Astrocyte of the spinal cord (primary cell): ENCODE data around the gene ARHGAP15.

Experiments
- DNase-seq: peaks from one replicate; pipeline ENCODE4 v3.0.0; 2011; ENCODE audit warnings: low read depth, low spot score
- H3K4me3 ChIP-seq: 2 replicates; pipeline ENCODE4 v1.5.1; 2011; ENCODE audit warnings: low read depth, mild to moderate bottlenecking, low read length, moderate library complexity
- in situ Hi-C: cut with HindIII; loops from 2 replicates; pipeline ENCODE4 v1.10.0; 2017; ENCODE audit warnings: low sequenced_read_pairs
- TF ChIP-seq, protein P1 (sequence below): IDR thresholded peaks from 2 replicates; pipeline ENCODE4 v1.5.1; 2012; ENCODE audit warnings: low read depth, mild to moderate bottlenecking, low read length, inconsistent platforms

Gene ARHGAP15

DNA sequence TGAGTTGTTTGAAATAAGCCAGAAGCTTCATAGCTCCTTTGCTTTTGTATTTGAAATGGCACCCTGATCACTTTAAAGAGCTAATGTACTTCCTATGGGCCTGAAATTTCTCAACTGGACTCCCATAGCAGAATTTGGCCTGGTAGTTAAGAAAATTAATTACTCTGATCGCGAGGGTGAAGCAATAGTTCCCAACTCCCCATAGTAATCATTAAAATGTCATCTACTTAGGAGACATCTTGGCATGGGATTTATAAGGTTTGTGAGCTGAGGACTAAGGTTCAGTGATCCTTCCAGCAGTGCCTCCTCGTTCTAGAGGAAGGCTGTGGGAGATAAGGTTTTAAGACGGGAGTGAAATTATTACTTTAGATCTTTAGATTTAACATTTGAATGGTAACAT is 581.0 kb downstream of the ARHGAP15 start:
- in situ Hi-C loops = no loop called here
- DNase-seq = no peak
- TF ChIP-seq, protein P1, sequence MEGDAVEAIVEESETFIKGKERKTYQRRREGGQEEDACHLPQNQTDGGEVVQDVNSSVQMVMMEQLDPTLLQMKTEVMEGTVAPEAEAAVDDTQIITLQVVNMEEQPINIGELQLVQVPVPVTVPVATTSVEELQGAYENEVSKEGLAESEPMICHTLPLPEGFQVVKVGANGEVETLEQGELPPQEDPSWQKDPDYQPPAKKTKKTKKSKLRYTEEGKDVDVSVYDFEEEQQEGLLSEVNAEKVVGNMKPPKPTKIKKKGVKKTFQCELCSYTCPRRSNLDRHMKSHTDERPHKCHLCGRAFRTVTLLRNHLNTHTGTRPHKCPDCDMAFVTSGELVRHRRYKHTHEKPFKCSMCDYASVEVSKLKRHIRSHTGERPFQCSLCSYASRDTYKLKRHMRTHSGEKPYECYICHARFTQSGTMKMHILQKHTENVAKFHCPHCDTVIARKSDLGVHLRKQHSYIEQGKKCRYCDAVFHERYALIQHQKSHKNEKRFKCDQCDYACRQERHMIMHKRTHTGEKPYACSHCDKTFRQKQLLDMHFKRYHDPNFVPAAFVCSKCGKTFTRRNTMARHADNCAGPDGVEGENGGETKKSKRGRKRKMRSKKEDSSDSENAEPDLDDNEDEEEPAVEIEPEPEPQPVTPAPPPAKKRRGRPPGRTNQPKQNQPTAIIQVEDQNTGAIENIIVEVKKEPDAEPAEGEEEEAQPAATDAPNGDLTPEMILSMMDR = no peak
- H3K4me3 ChIP-seq = no peak overlapping the region

DNA sequence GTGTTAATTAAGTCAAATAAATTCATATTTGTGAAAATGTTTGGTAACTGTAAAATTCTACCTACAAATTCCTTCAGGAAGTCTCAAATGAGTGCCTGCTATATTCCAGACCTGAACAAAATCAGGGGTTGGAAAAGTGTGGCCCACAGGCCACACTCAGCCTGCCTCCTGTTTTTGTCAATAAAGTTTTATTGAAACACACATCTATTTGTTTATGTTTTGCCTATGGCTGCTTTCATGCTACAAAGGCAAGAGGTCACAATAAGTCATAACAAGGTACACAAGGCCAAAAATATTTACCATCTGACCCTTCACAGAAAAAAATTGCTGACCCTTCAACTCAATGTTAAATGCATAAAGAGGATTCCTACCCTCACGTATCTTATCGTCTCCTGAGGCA is 581.7 kb downstream of the ARHGAP15 start:
- TF ChIP-seq, protein P1 = no peak
- in situ Hi-C loops = no loop called here
- no peak for DNase-seq
- H3K4me3 ChIP-seq = no peak overlapping the region

DNA sequence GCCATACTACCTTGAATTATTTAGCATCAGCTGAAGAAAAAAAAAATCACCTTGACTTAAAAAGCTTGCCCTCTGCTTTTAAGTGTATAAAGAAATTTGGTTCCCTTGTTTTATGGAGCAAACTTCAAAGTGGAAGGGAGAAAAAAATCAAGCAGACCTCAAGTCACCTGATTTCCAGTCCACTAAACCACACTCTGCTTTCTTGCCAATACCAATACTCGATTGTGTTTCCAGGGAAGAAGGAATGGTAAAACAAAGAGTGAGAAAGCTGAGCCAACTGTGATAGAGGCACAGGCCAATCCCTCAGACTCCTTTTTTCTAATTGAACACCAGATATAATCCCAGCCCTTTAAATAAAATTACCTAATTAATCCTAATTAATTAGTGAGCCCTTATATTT is 587.3 kb downstream of the ARHGAP15 start:
- TF ChIP-seq, protein P1 = no peak
- peak; percentile 76 for DNase-seq
- in situ Hi-C loops = no loop called here
- H3K4me3 ChIP-seq = no peak overlapping the region

DNA sequence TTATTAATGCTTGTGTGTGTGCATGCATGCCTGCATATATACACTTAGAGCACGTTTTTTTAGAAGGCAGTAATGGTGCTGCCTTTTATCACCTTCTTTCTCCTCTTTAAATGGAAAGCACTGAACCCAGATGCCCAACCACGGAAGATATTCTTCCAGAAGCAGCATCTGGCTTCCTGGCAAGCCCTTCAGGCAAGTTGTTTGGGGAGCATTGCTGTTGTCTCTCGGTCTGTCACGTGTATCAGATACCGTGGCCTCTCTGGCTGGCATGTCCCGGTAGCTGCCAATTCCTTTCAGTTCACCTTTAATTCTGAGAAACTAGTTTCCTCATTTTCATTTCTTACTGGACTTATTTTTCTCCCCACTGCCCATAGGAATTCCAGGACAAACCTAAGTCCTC is 587.8 kb downstream of the ARHGAP15 start:
- in situ Hi-C loops = no loop called here
- DNase-seq = peak; percentile 16
- no peak overlapping the region for H3K4me3 ChIP-seq
- TF ChIP-seq, protein P1 = no peak

- peak; percentile 16 for DNase-seq
- in situ Hi-C loops = no loop called here
- H3K4me3 ChIP-seq = no peak overlapping the region
- TF ChIP-seq, protein P1 = no peak
Observed at GRCh38 chr2:143717536-143718168, 588.4 kb downstream of the ARHGAP15 start.

- TF ChIP-seq, protein P1 = no peak
- DNase-seq = no peak
- H3K4me3 ChIP-seq = no peak overlapping the region
- in situ Hi-C loops = no loop called here
Observed at GRCh38 chr2:143718745-143719144, 589.5 kb downstream of the ARHGAP15 start.
